A549 (cell line): ENCODE results near the gene GPR62. TPM values are rescaled to one million over a fixed set of nuclear protein-coding genes. Genes with fewer than 3 reads are reported as not detected.

ENCODE experiments used
- ATAC-seq, 2 experiments: fragments of 200-7000 bp in 1 of 2; fragments of >200 bp in 1 of 2; cut with Nextera tagmentation in 1 of 2; cut with Tn5 transposase in 1 of 2; 3 replicates each; pipeline versions ENCODE4 v1.8.0 to v1.9.1; 2018 to 2020; ENCODE audit warnings: mild to moderate bottlenecking in 1 of 2, moderate library complexity in 1 of 2
- CTCF ChIA-PET: fragments of 300-600 bp; sonication (Branson Sonifier 250); formaldehyde crosslinking; extraction: SDS; loops from one replicate; lab custom pipeline; 2021; ENCODE audit warnings: antibody characterized with exemption, inconsistent platforms; lab: Yijun Ruan, JAX
- POLR2A ChIA-PET: fragments of 350-600 bp; formaldehyde crosslinking; extraction: SDS; loops from one replicate; lab custom pipeline; 2021; ENCODE audit warnings: antibody characterized with exemption, inconsistent platforms; lab: Yijun Ruan, JAX
- DNase-seq, 2 experiments: peaks; one replicate each; pipeline versions ENCODE4 v3.0.0 to v3.0.0-alpha.2; 2011 to 2016; ENCODE audit warnings: low read depth in 1 of 2, low spot score in 1 of 2
- FAIRE-seq: peaks from 2 replicates; lab custom pipeline; 2011; peaks lifted over from hg19 to GRCh38; lab: Jason Lieb, UNC
- H3K27ac ChIP-seq, 2 experiments: fragments of >200 bp; sonication (Bioruptor Twin); formaldehyde crosslinking; 3 replicates each; pipeline ENCODE4 v1.5.1; 2016 to 2017
- H3K4me1 ChIP-seq: fragments of >200 bp; sonication (Bioruptor Twin); formaldehyde crosslinking; 3 replicates; pipeline ENCODE4 v1.6.1; 2016
- H3K4me2 ChIP-seq: fragments of >200 bp; sonication (Bioruptor Twin); formaldehyde crosslinking; 3 replicates; pipeline ENCODE4 v1.6.1; 2016
- H3K4me3 ChIP-seq: fragments of >200 bp; sonication (Bioruptor Twin); formaldehyde crosslinking; 3 replicates; pipeline ENCODE4 v1.5.1; 2016
- H3K9me3 ChIP-seq: fragments of >200 bp; sonication (Bioruptor Twin); formaldehyde crosslinking; 3 replicates; pipeline ENCODE4 v1.6.1; 2016
- BCL3 ChIP-seq: fragments of >200 bp; sonication (Bioruptor Twin); formaldehyde crosslinking; IDR thresholded peaks from 3 replicates; pipeline ENCODE4 v1.6.1; 2016
- E2F6 ChIP-seq: IDR thresholded peaks from 2 replicates; pipeline ENCODE4 v1.6.1; 2012; ENCODE audit warnings: low read depth, borderline replicate concordance
- ELK1 ChIP-seq: fragments of 150-350 bp; IDR thresholded peaks from 2 replicates; pipeline ENCODE4 v1.6.1; 2014; ENCODE audit warnings: low read depth, mild to moderate bottlenecking, low read length
- HDAC2 ChIP-seq: fragments of 200-600 bp; sonication (generic); IDR thresholded peaks from 2 replicates; pipeline ENCODE4 v1.6.1; 2016
- MAFK ChIP-seq: fragments of 450-650 bp; IDR thresholded peaks from 2 replicates; pipeline ENCODE4 v1.6.1; 2014; ENCODE audit not compliant: partially characterized antibody
- PBX3 ChIP-seq: IDR thresholded peaks from 2 replicates; pipeline ENCODE4 v1.6.1; 2012
- POLR2AphosphoS2 ChIP-seq: conservative IDR thresholded peaks from 2 replicates; pipeline ENCODE4 v1.6.1; 2012; ENCODE audit warnings: low read length, improper control_type of control experiment, inconsistent platforms
- RAD21 ChIP-seq, 2 experiments: fragments of >200 bp in 1 of 2; sonication (Bioruptor Twin) in 1 of 2; formaldehyde crosslinking in 1 of 2; IDR thresholded peaks in 1 of 2; conservative IDR thresholded peaks in 1 of 2; 2 replicates in 1 of 2; 3 replicates in 1 of 2; pipeline ENCODE4 v1.6.1; 2012 to 2018; ENCODE audit warnings: inconsistent platforms in 1 of 2
- RCOR1 ChIP-seq: fragments of 150-350 bp; IDR thresholded peaks from 2 replicates; pipeline ENCODE4 v1.6.1; 2014; ENCODE audit warnings: antibody characterized with exemption, low read length, low read depth
- RNF2 ChIP-seq: fragments of 200-600 bp; sonication (generic); IDR thresholded peaks from 2 replicates; pipeline ENCODE4 v1.6.1; 2016; ENCODE audit warnings: low read depth, mild to moderate bottlenecking, antibody characterized with exemption, moderate library complexity, borderline replicate concordance
- TFCP2L1 ChIP-seq: fragments of 250-450 bp; sonication (Bioruptor Pico); IDR thresholded peaks from 2 replicates; pipeline ENCODE4 v1.5.0; 2021; ENCODE audit warnings: mild to moderate bottlenecking
- ZC3H11A ChIP-seq: fragments of 450-650 bp; IDR thresholded peaks from 2 replicates; pipeline ENCODE4 v1.6.1; 2014; ENCODE audit warnings: antibody characterized with exemption, mild to moderate bottlenecking
- ZNF302 ChIP-seq: fragments of 250-450 bp; sonication (Bioruptor Pico); IDR thresholded peaks from 2 replicates; pipeline ENCODE4 v1.9.0; 2021; ENCODE audit warnings: inconsistent platforms, mild to moderate bottlenecking, moderate library complexity
- WGBS: methylation state at CpG from one replicate; pipeline ENCODE4 v1.1.6; 2017; ENCODE audit errors: missing lambda C conversion rate; 5-methylcytosine and 5-hydroxymethylcytosine counted together
- polyA plus RNA-seq, 4 experiments: library from polyadenylated mRNA; depleted of rRNA in 3 of 4; stranded (reverse); fragments of >200 nt; fragmentation: RNase III in 1 of 4; extraction: RNeasy Plus Mini Kit Qiagen cat#74134 plus additional on column Dnase treatment in 1 of 4; gene quantifications; 2 replicates in 3 of 4; 3 replicates in 1 of 4; pipeline ENCODE4 v1.2.3, GENCODE V29; 2011 to 2017
- TF ChIP-seq, protein P1 (sequence below): fragments of >200 bp; sonication (Bioruptor Twin); formaldehyde crosslinking; IDR thresholded peaks from 3 replicates; pipeline ENCODE4 v1.5.1; 2016
- TF ChIP-seq, protein P2 (sequence below): fragments of >200 bp; sonication (Bioruptor Twin); formaldehyde crosslinking; IDR thresholded peaks from 2 replicates; pipeline ENCODE4 v1.6.1; 2016

GPR62 gene
- polyA plus RNA-seq, 2 of the 4 experiments (the other 2 are of a cell fraction), result 0.05 TPM; not detected in 1

GRCh38 chr3:51932471-51933370 lies 22.5 kb upstream of the GPR62 start (continued):
- TF ChIP-seq RCOR1 (no peak), ELK1 (no peak)

DNA sequence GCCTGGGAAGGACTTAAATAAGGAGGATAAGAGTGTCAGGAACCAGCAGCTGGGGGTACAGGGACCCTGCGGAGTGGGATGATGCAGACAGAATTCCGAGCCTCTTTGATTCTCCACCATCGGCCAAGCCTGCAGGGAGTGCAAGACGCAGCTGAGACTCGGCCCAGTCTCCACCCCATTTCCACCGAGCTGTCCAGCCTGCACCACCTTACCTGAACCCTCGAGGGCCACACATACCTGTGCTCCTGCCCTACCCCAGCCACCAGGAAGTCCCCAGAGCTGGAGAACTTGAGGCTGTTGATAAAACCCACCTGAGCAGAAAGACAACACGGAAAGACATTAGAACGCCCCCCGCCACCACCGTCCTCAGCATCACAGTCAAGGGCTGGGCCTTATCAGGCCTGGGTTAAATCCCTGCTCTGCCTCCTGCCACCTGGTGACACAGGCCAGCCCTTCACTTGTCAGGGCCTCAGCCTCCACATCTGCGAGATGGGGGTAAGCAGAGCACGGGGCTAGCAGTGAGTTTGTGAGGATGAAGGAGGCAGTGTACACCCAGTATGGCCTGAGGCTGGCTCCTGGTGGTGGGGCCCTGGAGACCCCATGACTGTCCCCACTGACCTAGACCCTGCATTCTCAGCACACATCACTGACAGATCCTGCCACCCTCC lies 21.6 kb upstream of the GPR62 start:
- no peak for FAIRE-seq
- no peak for DNase-seq
- H3K4me3 ChIP-seq, result no peak overlapping the region
- TF ChIP-seq, protein P1, sequence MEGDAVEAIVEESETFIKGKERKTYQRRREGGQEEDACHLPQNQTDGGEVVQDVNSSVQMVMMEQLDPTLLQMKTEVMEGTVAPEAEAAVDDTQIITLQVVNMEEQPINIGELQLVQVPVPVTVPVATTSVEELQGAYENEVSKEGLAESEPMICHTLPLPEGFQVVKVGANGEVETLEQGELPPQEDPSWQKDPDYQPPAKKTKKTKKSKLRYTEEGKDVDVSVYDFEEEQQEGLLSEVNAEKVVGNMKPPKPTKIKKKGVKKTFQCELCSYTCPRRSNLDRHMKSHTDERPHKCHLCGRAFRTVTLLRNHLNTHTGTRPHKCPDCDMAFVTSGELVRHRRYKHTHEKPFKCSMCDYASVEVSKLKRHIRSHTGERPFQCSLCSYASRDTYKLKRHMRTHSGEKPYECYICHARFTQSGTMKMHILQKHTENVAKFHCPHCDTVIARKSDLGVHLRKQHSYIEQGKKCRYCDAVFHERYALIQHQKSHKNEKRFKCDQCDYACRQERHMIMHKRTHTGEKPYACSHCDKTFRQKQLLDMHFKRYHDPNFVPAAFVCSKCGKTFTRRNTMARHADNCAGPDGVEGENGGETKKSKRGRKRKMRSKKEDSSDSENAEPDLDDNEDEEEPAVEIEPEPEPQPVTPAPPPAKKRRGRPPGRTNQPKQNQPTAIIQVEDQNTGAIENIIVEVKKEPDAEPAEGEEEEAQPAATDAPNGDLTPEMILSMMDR, result no peak
- no peak for TF ChIP-seq RCOR1
- TF ChIP-seq RAD21 (conservative IDR thresholded peaks at IDR 0.05 in 1 of 2, IDR thresholded peaks at IDR 0.05 in 1 of 2), result no peak
- TF ChIP-seq PBX3, result no peak
- TF ChIP-seq RNF2, result no peak
- TF ChIP-seq POLR2AphosphoS2, result no peak
- no peak for TF ChIP-seq E2F6
- no peak for TF ChIP-seq ZC3H11A
- TF ChIP-seq ELK1, result no peak
- no peak for TF ChIP-seq BCL3
- TF ChIP-seq, protein P2, sequence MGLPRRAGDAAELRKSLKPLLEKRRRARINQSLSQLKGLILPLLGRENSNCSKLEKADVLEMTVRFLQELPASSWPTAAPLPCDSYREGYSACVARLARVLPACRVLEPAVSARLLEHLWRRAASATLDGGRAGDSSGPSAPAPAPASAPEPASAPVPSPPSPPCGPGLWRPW, result no peak
- no peak for TF ChIP-seq HDAC2
- TF ChIP-seq TFCP2L1, result no peak
- TF ChIP-seq ZNF302 (CRISPR knock-in tag), result no peak
- TF ChIP-seq MAFK, result no peak
- TF ChIP-seq, all 56 proteins: peak for 0
- H3K9me3 ChIP-seq, result no peaks in the 10 kb centered on the region
- H3K4me1 ChIP-seq, result no peaks in the 10 kb centered on the region
- no peak for ATAC-seq
- WGBS, result 97% methylated on average over 10 of the region's 13 CpGs
- no peak overlapping the region for H3K27ac ChIP-seq
- ChIA-PET POLR2A (no interaction called here), CTCF (interaction anchor here (1.1 to 3.6 kb wide), 2 partner anchors 9 to 46 kb away, joined by 3 to 22 read pairs; partner anchors contain the start of genes PARP3 and RRP9)
- H3K4me2 ChIP-seq, result no peak overlapping the region
